ENCODE measurements around the gene SLC6A6.

SLC6A6 gene

GRCh38 chr3:14478956-14479550, 76.6 kb downstream of the SLC6A6 start:
- Histone ChIP-seq H3K4ac (ENCODE audit: low read depth, low read length) (no peak overlapping the region), H2BK15ac (replicated peaks; ENCODE audit: low read depth) (no peak overlapping the region), H3K4me3 (ENCODE audit: low read length) (no peak overlapping the region), H2BK5ac (ENCODE audit: low read length) (no peak overlapping the region), H2BK120ac (ENCODE audit: low read depth, low read length) (no peak overlapping the region), H3K23ac (ENCODE audit: low read length) (no peak overlapping the region), H3K9ac (ENCODE audit: low read length) (no peak overlapping the region), H3K4me1 (ENCODE audit: control insufficient read depth, low read depth, low read length) (no peaks in the 10 kb centered on the region), H2AK5ac (ENCODE audit: low read length) (no peak overlapping the region), H4K8ac (ENCODE audit: low read depth, low read length) (no peak overlapping the region), H3K79me1 (ENCODE audit: low read length) (no peaks in the 10 kb centered on the region), H3K27me3 (ENCODE audit: insufficient read depth, low read length, poor library complexity) (no peaks in the 10 kb centered on the region), H3K36me3 (ENCODE audit: control insufficient read depth, insufficient read depth, low read length) (peaks cover 25% of the 10 kb centered on the region), H4K5ac (ENCODE audit: low read length) (no peak overlapping the region), H3K56ac (ENCODE audit: low read length) (no peak overlapping the region), H3K79me2 (ENCODE audit: control insufficient read depth, insufficient read depth, low read length) (no peaks in the 10 kb centered on the region), H3K4me2 (ENCODE audit: low read length) (no peak overlapping the region), H3K27ac (ENCODE audit: low read depth, low read length) (no peak overlapping the region), H3K18ac (ENCODE audit: low read length) (no peak overlapping the region)
- WGBS (ENCODE audit: extremely low coverage, insufficient coverage, low lambda C conversion rate), result no CpG with 5 or more reads among the region's 8 CpGs
- no peak for DNase-seq

- DNase-seq, result no peak
- Histone ChIP-seq H3K4me1 (ENCODE audit: control insufficient read depth, low read depth, low read length) (no peaks in the 10 kb centered on the region), H3K79me1 (ENCODE audit: low read length) (no peaks in the 10 kb centered on the region), H3K27ac (ENCODE audit: low read depth, low read length) (no peak overlapping the region), H3K23ac (ENCODE audit: low read length) (no peak overlapping the region), H4K8ac (ENCODE audit: low read depth, low read length) (no peak overlapping the region), H2AK5ac (ENCODE audit: low read length) (no peak overlapping the region), H3K18ac (ENCODE audit: low read length) (no peak overlapping the region), H3K27me3 (ENCODE audit: insufficient read depth, low read length, poor library complexity) (no peaks in the 10 kb centered on the region), H2BK120ac (ENCODE audit: low read depth, low read length) (no peak overlapping the region), H3K9ac (ENCODE audit: low read length) (no peak overlapping the region), H4K5ac (ENCODE audit: low read length) (no peak overlapping the region), H2BK15ac (replicated peaks; ENCODE audit: low read depth) (no peak overlapping the region), H3K56ac (ENCODE audit: low read length) (no peak overlapping the region), H3K36me3 (ENCODE audit: control insufficient read depth, insufficient read depth, low read length) (peaks cover 22% of the 10 kb centered on the region), H3K79me2 (ENCODE audit: control insufficient read depth, insufficient read depth, low read length) (no peaks in the 10 kb centered on the region), H3K4ac (ENCODE audit: low read depth, low read length) (no peak overlapping the region), H3K4me3 (ENCODE audit: low read length) (no peak overlapping the region), H2BK5ac (ENCODE audit: low read length) (no peak overlapping the region), H3K4me2 (ENCODE audit: low read length) (no peak overlapping the region)
- WGBS (ENCODE audit: extremely low coverage, insufficient coverage, low lambda C conversion rate), result no CpG with 5 or more reads among the region's 6 CpGs
Observed at GRCh38 chr3:14479591-14479990, 77.2 kb downstream of the SLC6A6 start.

- Histone ChIP-seq H3K36me3 (ENCODE audit: control insufficient read depth, insufficient read depth, low read length) (peaks cover 22% of the 10 kb centered on the region), H2AK5ac (ENCODE audit: low read length) (no peak overlapping the region), H3K4ac (ENCODE audit: low read depth, low read length) (no peak overlapping the region), H2BK15ac (replicated peaks; ENCODE audit: low read depth) (no peak overlapping the region), H3K9ac (ENCODE audit: low read length) (no peak overlapping the region), H3K18ac (ENCODE audit: low read length) (no peak overlapping the region), H2BK120ac (ENCODE audit: low read depth, low read length) (no peak overlapping the region), H3K4me2 (ENCODE audit: low read length) (no peak overlapping the region), H3K56ac (ENCODE audit: low read length) (no peak overlapping the region), H3K27ac (ENCODE audit: low read depth, low read length) (no peak overlapping the region), H3K4me1 (ENCODE audit: control insufficient read depth, low read depth, low read length) (no peaks in the 10 kb centered on the region), H3K4me3 (ENCODE audit: low read length) (no peak overlapping the region), H3K79me1 (ENCODE audit: low read length) (no peaks in the 10 kb centered on the region), H2BK5ac (ENCODE audit: low read length) (no peak overlapping the region), H4K8ac (ENCODE audit: low read depth, low read length) (no peak overlapping the region), H3K23ac (ENCODE audit: low read length) (no peak overlapping the region), H3K79me2 (ENCODE audit: control insufficient read depth, insufficient read depth, low read length) (no peaks in the 10 kb centered on the region), H4K5ac (ENCODE audit: low read length) (no peak overlapping the region), H3K27me3 (ENCODE audit: insufficient read depth, low read length, poor library complexity) (no peaks in the 10 kb centered on the region)
- DNase-seq, result peak; percentile 85
- no CpG with 5 or more reads among the region's 8 CpGs for WGBS (ENCODE audit: extremely low coverage, insufficient coverage, low lambda C conversion rate)
Observed at GRCh38 chr3:14480207-14481017, 78.0 kb downstream of the SLC6A6 start.

- Histone ChIP-seq H2BK120ac (ENCODE audit: low read depth, low read length) (no peak overlapping the region), H2BK5ac (ENCODE audit: low read length) (no peak overlapping the region), H3K9ac (ENCODE audit: low read length) (no peak overlapping the region), H3K56ac (ENCODE audit: low read length) (no peak overlapping the region), H3K4me2 (ENCODE audit: low read length) (no peak overlapping the region), H3K18ac (ENCODE audit: low read length) (no peak overlapping the region), H2BK15ac (replicated peaks; ENCODE audit: low read depth) (no peak overlapping the region), H3K36me3 (ENCODE audit: control insufficient read depth, insufficient read depth, low read length) (peaks cover 22% of the 10 kb centered on the region), H3K27me3 (ENCODE audit: insufficient read depth, low read length, poor library complexity) (no peaks in the 10 kb centered on the region), H3K23ac (ENCODE audit: low read length) (no peak overlapping the region), H3K4ac (ENCODE audit: low read depth, low read length) (no peak overlapping the region), H3K79me2 (ENCODE audit: control insufficient read depth, insufficient read depth, low read length) (no peaks in the 10 kb centered on the region), H4K8ac (ENCODE audit: low read depth, low read length) (no peak overlapping the region), H3K27ac (ENCODE audit: low read depth, low read length) (no peak overlapping the region), H3K4me3 (ENCODE audit: low read length) (no peak overlapping the region), H4K5ac (ENCODE audit: low read length) (no peak overlapping the region), H3K4me1 (ENCODE audit: control insufficient read depth, low read depth, low read length) (no peaks in the 10 kb centered on the region), H2AK5ac (ENCODE audit: low read length) (no peak overlapping the region), H3K79me1 (ENCODE audit: low read length) (no peaks in the 10 kb centered on the region)
- DNase-seq, result no peak
- no CpG with 5 or more reads among the region's 10 CpGs for WGBS (ENCODE audit: extremely low coverage, insufficient coverage, low lambda C conversion rate)
Observed at GRCh38 chr3:14481018-14481645, 78.7 kb downstream of the SLC6A6 start.

- WGBS (ENCODE audit: extremely low coverage, insufficient coverage, low lambda C conversion rate), result no CpG with 5 or more reads among the region's 13 CpGs
- Histone ChIP-seq H3K27me3 (ENCODE audit: insufficient read depth, low read length, poor library complexity) (no peaks in the 10 kb centered on the region), H3K79me2 (ENCODE audit: control insufficient read depth, insufficient read depth, low read length) (no peaks in the 10 kb centered on the region), H3K4me1 (ENCODE audit: control insufficient read depth, low read depth, low read length) (no peaks in the 10 kb centered on the region), H2AK5ac (ENCODE audit: low read length) (no peak overlapping the region), H3K9ac (ENCODE audit: low read length) (no peak overlapping the region), H3K4ac (ENCODE audit: low read depth, low read length) (no peak overlapping the region), H3K56ac (ENCODE audit: low read length) (no peak overlapping the region), H3K4me3 (ENCODE audit: low read length) (no peak overlapping the region), H3K4me2 (ENCODE audit: low read length) (no peak overlapping the region), H4K8ac (ENCODE audit: low read depth, low read length) (no peak overlapping the region), H3K23ac (ENCODE audit: low read length) (peak overlapping the region; percentile 24), H3K18ac (ENCODE audit: low read length) (no peak overlapping the region), H4K5ac (ENCODE audit: low read length) (no peak overlapping the region), H2BK15ac (replicated peaks; ENCODE audit: low read depth) (no peak overlapping the region), H3K79me1 (ENCODE audit: low read length) (no peaks in the 10 kb centered on the region), H3K36me3 (ENCODE audit: control insufficient read depth, insufficient read depth, low read length) (peaks cover 20% of the 10 kb centered on the region), H2BK5ac (ENCODE audit: low read length) (no peak overlapping the region), H2BK120ac (ENCODE audit: low read depth, low read length) (no peak overlapping the region), H3K27ac (ENCODE audit: low read depth, low read length) (no peak overlapping the region)
- DNase-seq, result no peak
Observed at GRCh38 chr3:14481646-14482036, 79.2 kb downstream of the SLC6A6 start.
